ENCODE data around the gene BTG4.

DNA sequence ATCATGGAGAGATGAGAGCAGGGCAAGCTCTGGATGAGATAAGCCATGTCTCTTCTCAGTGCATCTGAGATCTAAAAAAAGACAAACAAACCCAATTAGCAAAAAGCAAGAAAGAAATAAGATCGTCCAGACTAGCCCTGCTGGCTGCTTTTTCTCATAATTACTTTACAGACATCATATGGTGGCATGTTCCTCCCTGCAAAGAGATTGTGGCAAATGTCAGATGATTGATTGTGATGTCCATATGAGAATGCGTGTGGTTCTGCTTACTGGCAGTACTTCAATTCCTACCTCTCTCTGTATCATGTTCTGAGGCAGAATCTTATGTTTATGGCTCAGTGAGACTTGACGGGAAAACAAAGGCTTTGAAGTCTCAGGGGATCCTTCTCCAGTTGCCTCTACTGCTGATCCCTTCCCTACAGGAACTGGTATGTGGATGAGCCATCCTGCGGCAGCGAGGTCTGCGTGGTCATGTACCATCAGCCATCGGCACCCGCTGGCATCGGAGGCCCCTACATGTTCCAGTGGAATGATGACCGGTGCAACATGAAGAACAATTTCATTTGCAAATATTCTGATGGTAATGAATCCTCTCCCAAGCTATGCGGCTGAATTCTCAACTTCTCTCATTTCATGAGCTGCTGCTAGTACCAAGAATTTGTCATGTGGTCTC lies 37.1 kb upstream of the BTG4 start:
- TF ChIP-seq EZH2 (IDR thresholded peaks at IDR 0.05; ENCODE audit: insufficient read depth, poor library complexity, severe bottlenecking) (no peak), EZH2phosphoT487 (IDR thresholded peaks at IDR 0.05; ENCODE audit: insufficient read depth, low read depth) (no peak)

Data from GM23248 (cell line).